ENCODE results near the gene RAB21. TPM values are rescaled to one million over a fixed set of nuclear protein-coding genes. Genes with fewer than 3 reads are reported as not detected.
"Not testable (repeated sequence)": the region's sequence is repeated elsewhere in the genome, so short reads cannot be mapped to it uniquely, and the experiment has no call there.

The RAB21 gene
- total RNA-seq, 1 donor from 2014 or later = 44.0 TPM

DNA sequence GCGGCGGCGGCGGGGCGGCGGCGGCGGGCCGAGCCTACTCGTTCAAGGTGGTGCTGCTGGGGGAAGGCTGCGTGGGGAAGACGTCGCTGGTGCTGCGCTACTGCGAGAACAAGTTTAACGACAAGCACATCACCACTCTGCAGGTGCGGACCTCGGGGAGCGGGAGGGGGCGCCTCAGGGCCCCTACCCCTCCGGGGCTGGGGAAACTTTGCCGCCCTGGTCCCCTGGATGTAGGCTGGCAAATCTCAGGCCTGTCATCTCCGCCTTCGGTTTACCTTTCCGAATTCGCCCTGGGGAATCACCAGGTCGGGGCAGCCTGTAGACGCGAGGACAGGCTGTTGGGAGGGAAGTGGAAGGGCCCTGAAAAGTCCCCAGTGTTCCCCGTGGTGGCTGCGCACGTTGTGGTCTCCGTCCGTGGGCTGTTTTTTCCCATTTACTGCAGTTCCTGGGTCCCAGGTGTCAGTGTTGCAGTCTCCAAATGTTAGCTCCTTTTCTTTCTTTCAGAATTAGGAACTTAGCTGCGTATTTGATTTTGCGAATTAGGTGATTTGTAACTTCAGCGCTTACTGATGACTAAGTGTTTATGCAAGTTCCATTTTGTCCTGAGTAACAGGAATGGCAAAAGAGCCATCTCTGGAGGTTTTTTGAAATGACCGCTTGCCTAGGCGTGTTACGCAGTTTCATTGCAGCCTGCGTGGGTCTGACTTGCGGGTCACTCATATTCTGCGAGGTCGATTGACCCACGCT lies 656 bp downstream of the RAB21 start:
- H3K27ac Mint-ChIP-seq = peak overlapping the region; percentile 96

DNA sequence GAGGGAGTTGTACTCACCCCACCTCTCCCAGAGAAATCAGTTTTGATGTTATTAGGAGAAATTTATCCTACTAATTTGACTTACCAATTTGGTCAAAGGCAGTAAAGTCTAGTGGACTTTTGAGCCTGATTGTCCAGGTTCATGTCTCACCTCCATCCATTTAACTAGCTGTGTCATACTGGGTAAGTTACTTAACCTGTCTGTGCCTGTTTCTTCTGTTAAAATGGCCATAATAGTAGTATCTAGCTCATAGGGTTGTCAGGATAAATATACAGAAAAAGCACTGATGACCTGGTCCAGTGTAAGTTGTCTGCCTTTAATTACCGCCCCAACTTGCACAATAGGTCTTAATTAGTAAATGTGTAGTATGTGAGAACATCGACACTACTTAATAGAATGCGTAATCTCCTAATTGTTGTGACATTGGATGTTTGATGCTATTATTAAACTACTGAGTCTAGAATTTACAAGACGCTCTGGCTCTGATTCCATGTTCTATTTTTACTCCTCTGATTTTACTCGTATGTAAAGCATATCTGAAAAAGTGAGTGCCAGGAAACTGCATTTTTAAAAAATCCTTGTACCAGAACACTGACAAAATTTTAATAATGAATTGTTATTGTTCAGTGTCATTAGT lies 1.5 kb downstream of the RAB21 start:
- DNase-seq (ENCODE audit: low spot score in 2 of 2, unreplicated experiment in 2 of 2) = no peak
- Mint-ChIP-seq H3K4me3 (peak overlapping the region; percentile 89), H3K27ac (peak overlapping the region; percentile 96)

More for the DNA sequence above, 656 bp downstream of the RAB21 start:
- TF ChIP-seq, protein P1, sequence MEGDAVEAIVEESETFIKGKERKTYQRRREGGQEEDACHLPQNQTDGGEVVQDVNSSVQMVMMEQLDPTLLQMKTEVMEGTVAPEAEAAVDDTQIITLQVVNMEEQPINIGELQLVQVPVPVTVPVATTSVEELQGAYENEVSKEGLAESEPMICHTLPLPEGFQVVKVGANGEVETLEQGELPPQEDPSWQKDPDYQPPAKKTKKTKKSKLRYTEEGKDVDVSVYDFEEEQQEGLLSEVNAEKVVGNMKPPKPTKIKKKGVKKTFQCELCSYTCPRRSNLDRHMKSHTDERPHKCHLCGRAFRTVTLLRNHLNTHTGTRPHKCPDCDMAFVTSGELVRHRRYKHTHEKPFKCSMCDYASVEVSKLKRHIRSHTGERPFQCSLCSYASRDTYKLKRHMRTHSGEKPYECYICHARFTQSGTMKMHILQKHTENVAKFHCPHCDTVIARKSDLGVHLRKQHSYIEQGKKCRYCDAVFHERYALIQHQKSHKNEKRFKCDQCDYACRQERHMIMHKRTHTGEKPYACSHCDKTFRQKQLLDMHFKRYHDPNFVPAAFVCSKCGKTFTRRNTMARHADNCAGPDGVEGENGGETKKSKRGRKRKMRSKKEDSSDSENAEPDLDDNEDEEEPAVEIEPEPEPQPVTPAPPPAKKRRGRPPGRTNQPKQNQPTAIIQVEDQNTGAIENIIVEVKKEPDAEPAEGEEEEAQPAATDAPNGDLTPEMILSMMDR (IDR thresholded peaks at IDR 0.05; ENCODE audit: unreplicated experiment) = no peak
- Mint-ChIP-seq H3K27me3 (ENCODE audit: low read depth) (peaks cover 21% of the 10 kb centered on the region), H3K4me1 (peaks cover 22% of the 10 kb centered on the region), H3K9me3 (no peaks in the 10 kb centered on the region), H3K36me3 (peaks cover 18% of the 10 kb centered on the region), H3K4me3 (peak overlapping the region; percentile 89)
- peak in 1 of 2 experiments; percentile 25 for DNase-seq (ENCODE audit: low spot score in 2 of 2, unreplicated experiment in 2 of 2)

DNA sequence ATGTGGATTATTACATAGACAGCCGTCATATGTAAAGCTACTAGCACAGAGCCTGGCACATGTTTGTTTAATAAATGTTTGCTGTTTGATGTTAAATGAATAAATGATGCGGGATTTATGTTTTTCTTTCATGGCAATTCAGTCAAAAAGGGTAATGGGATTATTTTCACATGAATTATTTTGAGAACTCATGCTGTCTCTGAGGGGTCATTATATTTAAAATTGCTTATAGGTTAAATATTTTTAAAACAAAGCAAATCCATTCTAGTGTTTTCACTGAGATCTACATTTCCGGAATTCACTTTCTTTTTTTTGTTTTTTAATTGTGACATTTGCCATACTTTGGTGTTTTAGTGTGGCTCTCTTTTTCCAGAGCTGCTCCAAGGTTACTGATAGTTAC lies 5.3 kb downstream of the RAB21 start:
- H3K4me3 Mint-ChIP-seq = no peak overlapping the region
- no peaks in the 10 kb centered on the region for H3K27me3 Mint-ChIP-seq (ENCODE audit: low read depth)
- H3K9me3 Mint-ChIP-seq = peaks cover 6% of the 10 kb centered on the region
- H3K27ac Mint-ChIP-seq = no peak overlapping the region
- peaks cover 20% of the 10 kb centered on the region for H3K36me3 Mint-ChIP-seq
- DNase-seq (ENCODE audit: low spot score in 2 of 2, unreplicated experiment in 2 of 2) = no peak
- peaks cover 17% of the 10 kb centered on the region for H3K4me1 Mint-ChIP-seq
- TF ChIP-seq, protein P1 (IDR thresholded peaks at IDR 0.05; ENCODE audit: unreplicated experiment) = no peak

More for the DNA sequence above, 1.5 kb downstream of the RAB21 start:
- peaks cover 18% of the 10 kb centered on the region for H3K36me3 Mint-ChIP-seq
- H3K27me3 Mint-ChIP-seq (ENCODE audit: low read depth) = peaks cover 13% of the 10 kb centered on the region
- no peaks in the 10 kb centered on the region for H3K9me3 Mint-ChIP-seq
- peaks cover 22% of the 10 kb centered on the region for H3K4me1 Mint-ChIP-seq
- TF ChIP-seq, protein P1 (IDR thresholded peaks at IDR 0.05; ENCODE audit: unreplicated experiment) = no peak

DNA sequence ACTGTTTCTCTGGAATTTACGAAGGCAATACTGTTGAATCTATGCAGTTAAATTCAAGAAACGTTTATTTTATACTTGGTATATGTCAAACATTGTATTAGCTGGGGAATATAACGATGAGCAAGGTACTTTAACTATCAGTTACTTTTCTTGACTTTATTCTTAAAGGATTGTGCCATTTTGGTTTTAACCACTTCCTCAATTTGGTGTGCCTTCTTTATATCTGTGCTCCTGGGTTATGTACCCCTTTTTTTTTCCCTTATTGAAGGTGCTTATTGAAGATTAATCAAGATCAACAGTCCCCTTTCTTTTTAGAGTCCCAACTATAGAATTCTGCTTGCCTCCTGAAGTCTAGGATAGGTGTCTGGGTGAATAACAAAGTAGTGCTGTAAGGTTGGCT lies 5.8 kb downstream of the RAB21 start:
- Mint-ChIP-seq H3K36me3 (peaks cover 20% of the 10 kb centered on the region), H3K4me3 (no peak overlapping the region), H3K9me3 (peaks cover 6% of the 10 kb centered on the region), H3K27ac (no peak overlapping the region), H3K27me3 (ENCODE audit: low read depth) (no peaks in the 10 kb centered on the region), H3K4me1 (peaks cover 17% of the 10 kb centered on the region)
- TF ChIP-seq, protein P1 (IDR thresholded peaks at IDR 0.05; ENCODE audit: unreplicated experiment) = no peak
- no peak for DNase-seq (ENCODE audit: low spot score in 2 of 2, unreplicated experiment in 2 of 2)

DNA sequence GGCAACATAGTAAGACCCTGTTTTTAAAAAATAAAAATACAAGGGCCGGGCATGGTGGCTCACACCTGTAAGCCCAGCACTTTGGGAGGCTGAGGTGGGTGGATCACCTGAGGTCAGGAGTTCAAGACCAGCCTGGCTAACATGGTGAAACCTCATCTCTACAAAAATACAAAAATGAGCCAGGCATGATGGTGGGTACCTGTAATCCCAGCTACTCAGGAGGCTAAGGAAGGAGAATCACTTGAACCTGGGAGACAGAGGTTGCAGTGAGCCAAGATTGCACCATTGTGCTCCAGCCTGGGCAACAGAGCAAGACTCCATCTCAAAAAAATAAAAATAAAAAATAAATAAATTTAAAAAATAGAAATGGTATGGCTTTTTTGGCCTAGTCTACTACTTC lies 6.7 kb downstream of the RAB21 start:
- H3K4me1 Mint-ChIP-seq; H3K27me3 Mint-ChIP-seq (ENCODE audit: low read depth); H3K9me3 Mint-ChIP-seq; H3K4me3 Mint-ChIP-seq; H3K27ac Mint-ChIP-seq; DNase-seq (ENCODE audit: low spot score in 2 of 2, unreplicated experiment in 2 of 2): not testable (repeated sequence)
- peaks cover 20% of the 10 kb centered on the region for H3K36me3 Mint-ChIP-seq

DNA sequence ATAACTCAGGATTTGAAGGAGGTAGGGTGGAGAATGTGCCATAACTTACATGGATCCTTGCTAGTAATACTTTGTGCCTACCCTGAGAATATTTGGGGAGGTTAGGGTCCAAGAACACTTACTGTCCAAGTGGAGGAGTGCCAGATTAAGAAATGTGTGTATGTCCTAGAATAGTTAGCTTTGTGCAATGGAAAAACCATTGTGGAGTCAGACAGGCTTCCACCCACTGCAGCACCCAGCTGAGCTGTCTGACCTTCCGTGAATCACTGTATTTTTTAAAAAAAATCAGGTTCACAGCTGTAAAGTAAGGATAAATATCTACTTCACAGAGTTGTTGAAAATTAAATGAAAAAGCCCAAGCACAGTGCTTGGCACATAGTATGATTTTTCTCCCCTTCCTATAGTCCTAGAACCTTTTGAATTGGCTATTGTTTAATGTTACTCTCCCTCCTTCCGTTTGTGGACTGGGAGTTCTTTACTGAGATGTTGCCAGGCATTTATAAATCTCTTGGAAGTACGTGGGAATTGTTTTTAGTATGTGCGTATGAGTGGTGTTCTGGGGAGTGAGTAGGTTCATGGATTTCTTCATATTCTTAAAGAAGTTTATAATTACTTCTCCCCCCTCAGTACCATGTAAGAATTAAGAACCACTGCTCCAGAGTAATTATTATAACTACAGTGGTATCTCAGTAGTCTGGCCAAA lies 9.2 kb downstream of the RAB21 start:
- DNase-seq (ENCODE audit: low spot score in 2 of 2, unreplicated experiment in 2 of 2) = no peak
- peaks cover under 1% of the 10 kb centered on the region for H3K4me1 Mint-ChIP-seq
- peaks cover 6% of the 10 kb centered on the region for H3K9me3 Mint-ChIP-seq
- H3K36me3 Mint-ChIP-seq = peaks cover 14% of the 10 kb centered on the region
- no peaks in the 10 kb centered on the region for H3K27me3 Mint-ChIP-seq (ENCODE audit: low read depth)
- H3K4me3 Mint-ChIP-seq = no peak overlapping the region
- no peak overlapping the region for H3K27ac Mint-ChIP-seq
- TF ChIP-seq, protein P1 (IDR thresholded peaks at IDR 0.05; ENCODE audit: unreplicated experiment) = no peak
